BLaER1 (cell line): ENCODE measurements around the gene SOX3.

Experiments
- H3K27ac ChIP-seq: shearing (Covaris generic); formaldehyde crosslinking; 2 replicates; pipeline ENCODE4 v1.8.1; 2022
- H3K27me3 ChIP-seq: shearing (Covaris generic); formaldehyde crosslinking; 2 replicates; pipeline ENCODE4 v1.8.1; 2022
- H3K36me3 ChIP-seq: shearing (Covaris generic); formaldehyde crosslinking; 2 replicates; pipeline ENCODE4 v1.8.1; 2022
- H3K4me1 ChIP-seq: shearing (Covaris generic); formaldehyde crosslinking; 2 replicates; pipeline ENCODE4 v1.8.1; 2022
- H3K4me2 ChIP-seq: shearing (Covaris generic); formaldehyde crosslinking; 2 replicates; pipeline ENCODE4 v1.8.1; 2022
- H3K4me3 ChIP-seq: shearing (Covaris generic); formaldehyde crosslinking; 2 replicates; pipeline ENCODE4 v1.8.1; 2022
- H3K9ac ChIP-seq: shearing (Covaris generic); formaldehyde crosslinking; 2 replicates; pipeline ENCODE4 v1.8.1; 2022
- H3K9me3 ChIP-seq: shearing (Covaris generic); formaldehyde crosslinking; 2 replicates; pipeline ENCODE4 v1.8.1; 2022
- H4K20me1 ChIP-seq: shearing (Covaris generic); formaldehyde crosslinking; 2 replicates; pipeline ENCODE4 v1.8.1; 2022
- Cebpa-rat ChIP-seq: shearing (Covaris generic); IDR thresholded peaks from 2 replicates; pipeline ENCODE4 v1.8.1; 2022

Gene SOX3

GRCh38 chrX:140501940-140502468 is 2.9 kb downstream of the SOX3 start:
- no peaks in the 10 kb centered on the region for H4K20me1 ChIP-seq
- no peak overlapping the region for H3K4me2 ChIP-seq
- no peaks in the 10 kb centered on the region for H3K4me1 ChIP-seq
- H3K9me3 ChIP-seq, result peaks cover 50% of the 10 kb centered on the region
- no peak overlapping the region for H3K27ac ChIP-seq
- no peaks in the 10 kb centered on the region for H3K36me3 ChIP-seq
- peaks cover 50% of the 10 kb centered on the region for H3K27me3 ChIP-seq
- TF ChIP-seq Cebpa-rat, result no peak
- no peak overlapping the region for H3K4me3 ChIP-seq
- no peak overlapping the region for H3K9ac ChIP-seq

DNA sequence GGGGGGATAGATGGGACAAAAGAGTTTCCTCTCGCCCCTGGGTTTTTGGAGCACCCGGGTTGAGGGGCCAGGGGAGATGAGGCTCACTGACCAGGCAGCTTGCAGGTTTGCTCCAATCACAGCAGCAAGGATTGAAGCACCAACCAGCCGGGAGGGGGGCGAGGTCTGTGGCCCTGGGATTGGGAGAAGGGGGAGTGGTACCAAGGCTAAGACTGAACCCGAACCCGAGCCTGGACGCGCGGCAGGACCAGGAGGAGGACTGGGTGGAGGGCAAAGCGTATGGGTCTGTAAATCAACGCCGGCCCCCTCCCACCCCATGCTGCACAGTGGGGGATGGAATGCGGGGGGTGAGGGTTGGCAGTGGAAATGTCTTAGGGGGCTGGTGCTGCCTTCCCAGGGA is 3.5 kb downstream of the SOX3 start:
- H3K9ac ChIP-seq, result no peak overlapping the region
- no peak overlapping the region for H3K4me3 ChIP-seq
- peaks cover 56% of the 10 kb centered on the region for H3K27me3 ChIP-seq
- H3K9me3 ChIP-seq, result peaks cover 44% of the 10 kb centered on the region
- H4K20me1 ChIP-seq, result no peaks in the 10 kb centered on the region
- no peaks in the 10 kb centered on the region for H3K36me3 ChIP-seq
- no peak for TF ChIP-seq Cebpa-rat
- no peaks in the 10 kb centered on the region for H3K4me1 ChIP-seq
- H3K4me2 ChIP-seq, result no peak overlapping the region
- no peak overlapping the region for H3K27ac ChIP-seq

DNA sequence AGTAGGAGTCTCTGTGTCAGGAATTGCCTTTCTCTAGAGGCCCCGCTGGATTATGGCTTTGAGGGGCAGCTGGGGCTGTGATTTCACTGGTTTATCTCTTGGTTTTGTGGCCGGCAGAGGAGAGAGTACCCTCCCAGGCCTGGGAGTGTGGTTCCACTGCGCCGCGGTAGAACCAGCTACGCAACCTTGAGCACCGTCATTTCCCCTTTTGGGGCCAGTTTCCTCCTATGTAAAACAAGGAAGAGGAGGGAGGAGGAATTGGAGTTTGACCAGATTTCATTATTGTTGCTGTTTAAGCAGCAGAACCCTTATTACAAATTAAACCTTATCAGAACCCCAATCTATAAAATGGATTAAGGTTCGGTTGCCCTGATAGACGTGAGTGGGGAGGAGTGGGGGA is 4.4 kb downstream of the SOX3 start:
- TF ChIP-seq Cebpa-rat, result no peak
- H3K4me3 ChIP-seq, result no peak overlapping the region
- no peak overlapping the region for H3K27ac ChIP-seq
- H3K4me2 ChIP-seq, result no peak overlapping the region
- peaks cover 65% of the 10 kb centered on the region for H3K27me3 ChIP-seq
- H3K4me1 ChIP-seq, result no peaks in the 10 kb centered on the region
- no peak overlapping the region for H3K9ac ChIP-seq
- no peaks in the 10 kb centered on the region for H3K36me3 ChIP-seq
- no peaks in the 10 kb centered on the region for H4K20me1 ChIP-seq
- peaks cover 35% of the 10 kb centered on the region for H3K9me3 ChIP-seq

- no peak for TF ChIP-seq Cebpa-rat
- no peak overlapping the region for H3K9ac ChIP-seq
- no peaks in the 10 kb centered on the region for H3K36me3 ChIP-seq
- no peaks in the 10 kb centered on the region for H3K9me3 ChIP-seq
- no peak overlapping the region for H3K4me3 ChIP-seq
- no peak overlapping the region for H3K27ac ChIP-seq
- H3K4me2 ChIP-seq, result no peak overlapping the region
- H3K4me1 ChIP-seq, result no peaks in the 10 kb centered on the region
- H3K27me3 ChIP-seq, result peaks cover 94% of the 10 kb centered on the region
- H4K20me1 ChIP-seq, result peaks cover 5% of the 10 kb centered on the region; the same call in 1 of the 2 replicates
These were observed 9.1 kb downstream of the SOX3 start for GRCh38 chrX:140495739-140496138.

DNA sequence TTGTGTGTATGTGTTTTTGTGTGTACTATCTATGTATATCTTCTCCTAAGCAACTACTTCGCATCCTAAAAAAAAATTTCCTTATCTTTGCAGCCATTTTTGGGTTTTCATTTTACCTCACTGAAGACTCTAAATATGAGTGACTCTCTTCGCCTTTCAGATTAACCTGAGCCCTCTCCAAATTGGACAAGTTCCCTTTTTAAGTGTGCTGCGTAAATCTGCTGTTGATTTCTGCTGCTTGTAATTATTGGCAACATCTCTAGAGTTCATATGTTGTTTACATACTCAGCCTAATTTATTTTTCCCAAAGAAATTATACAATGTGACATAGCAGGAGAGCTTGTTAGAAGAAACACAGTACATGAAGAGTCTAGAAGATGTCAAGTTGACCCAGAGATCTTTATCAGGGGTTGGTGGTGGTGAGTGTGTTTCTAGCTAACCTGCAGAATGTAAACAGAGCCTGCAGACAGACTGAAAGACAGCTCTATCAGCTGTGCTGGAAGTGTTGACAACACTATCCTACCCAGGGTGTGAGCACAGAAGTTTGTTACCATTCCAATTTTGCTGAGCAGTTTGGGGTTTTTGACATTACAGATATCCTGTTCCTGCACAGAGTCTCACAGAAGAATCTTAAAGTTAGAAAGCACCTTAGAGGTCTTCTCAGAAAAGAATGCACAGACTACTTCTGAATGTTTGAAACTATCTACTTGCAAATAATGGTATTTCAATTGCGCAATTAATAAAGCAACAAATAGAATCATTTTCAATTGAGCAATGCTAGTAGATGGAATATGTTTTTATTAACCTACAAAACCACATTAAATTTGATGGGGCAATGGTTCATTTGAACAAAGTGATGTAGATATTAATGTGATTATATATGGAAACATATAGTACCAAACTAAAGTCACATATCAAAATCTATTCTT is 12.5 kb downstream of the SOX3 start:
- no peak overlapping the region for H3K27ac ChIP-seq
- peaks cover 5% of the 10 kb centered on the region; the same call in 1 of the 2 replicates for H4K20me1 ChIP-seq
- no peaks in the 10 kb centered on the region for H3K9me3 ChIP-seq
- H3K4me1 ChIP-seq, result no peaks in the 10 kb centered on the region
- peak; percentile 58; the same call in 1 of the 2 replicates for TF ChIP-seq Cebpa-rat
- no peaks in the 10 kb centered on the region for H3K36me3 ChIP-seq
- H3K27me3 ChIP-seq, result peaks cover 92% of the 10 kb centered on the region
- H3K9ac ChIP-seq, result no peak overlapping the region
- H3K4me2 ChIP-seq, result no peak overlapping the region
- H3K4me3 ChIP-seq, result no peak overlapping the region

- Histone ChIP-seq H3K4me2 (no peak overlapping the region), H3K9ac (no peak overlapping the region), H3K27ac (no peak overlapping the region), H4K20me1 (no peaks in the 10 kb centered on the region), H3K4me1 (no peaks in the 10 kb centered on the region), H3K9me3 (peaks cover 12% of the 10 kb centered on the region), H3K36me3 (no peaks in the 10 kb centered on the region), H3K4me3 (no peak overlapping the region), H3K27me3 (peaks cover 57% of the 10 kb centered on the region)
- no peak for TF ChIP-seq Cebpa-rat
These were observed 24.1 kb downstream of the SOX3 start for GRCh38 chrX:140480765-140481164.

GRCh38 chrX:140477987-140478386 is 26.9 kb downstream of the SOX3 start:
- Histone ChIP-seq H3K4me1 (no peaks in the 10 kb centered on the region), H3K27me3 (peaks cover 48% of the 10 kb centered on the region), H3K36me3 (no peaks in the 10 kb centered on the region), H3K4me2 (no peak overlapping the region), H4K20me1 (no peaks in the 10 kb centered on the region), H3K9me3 (peaks cover 40% of the 10 kb centered on the region), H3K9ac (no peak overlapping the region), H3K4me3 (no peak overlapping the region), H3K27ac (no peak overlapping the region)
- no peak for TF ChIP-seq Cebpa-rat

DNA sequence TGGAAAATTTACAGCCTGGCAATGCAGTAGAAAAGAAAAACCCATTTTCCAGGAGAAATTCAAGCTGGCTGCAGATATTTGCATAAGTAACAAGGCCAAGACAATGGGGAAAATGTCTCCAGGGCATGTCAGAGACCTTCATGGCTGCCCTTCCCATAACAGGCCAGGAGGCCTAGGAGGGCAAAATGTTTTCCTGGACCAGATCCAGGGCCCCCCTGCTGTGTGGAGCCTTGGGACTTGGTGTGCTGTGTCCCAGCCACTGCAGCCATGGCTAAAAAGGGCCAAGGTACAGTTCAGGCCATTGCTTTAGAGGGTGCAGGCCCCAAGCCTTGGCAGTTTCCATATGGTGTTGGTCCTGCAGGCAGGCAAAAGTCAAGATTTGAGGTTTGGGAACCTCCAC is 29.8 kb downstream of the SOX3 start:
- H4K20me1 ChIP-seq, result no peaks in the 10 kb centered on the region
- H3K27me3 ChIP-seq, result peaks cover 35% of the 10 kb centered on the region
- no peak overlapping the region for H3K27ac ChIP-seq
- H3K4me1 ChIP-seq, result no peaks in the 10 kb centered on the region
- no peak for TF ChIP-seq Cebpa-rat
- no peak overlapping the region for H3K4me2 ChIP-seq
- H3K9me3 ChIP-seq, result peaks cover 41% of the 10 kb centered on the region
- H3K4me3 ChIP-seq, result 0 out of 2 replicates have a peak overlapping the region, but pooled peaks have one; percentile 3
- no peak overlapping the region for H3K9ac ChIP-seq
- H3K36me3 ChIP-seq, result no peaks in the 10 kb centered on the region

GRCh38 chrX:140467211-140467610 is 37.7 kb downstream of the SOX3 start:
- Histone ChIP-seq H3K4me3 (no peak overlapping the region), H4K20me1 (no peaks in the 10 kb centered on the region), H3K9me3 (no peaks in the 10 kb centered on the region), H3K27me3 (peaks cover 66% of the 10 kb centered on the region), H3K4me2 (no peak overlapping the region), H3K9ac (no peak overlapping the region), H3K4me1 (no peaks in the 10 kb centered on the region), H3K27ac (no peak overlapping the region), H3K36me3 (no peaks in the 10 kb centered on the region)
- TF ChIP-seq Cebpa-rat, result no peak
